ENCODE results near the gene ROS1.

The ROS1 gene

DNA sequence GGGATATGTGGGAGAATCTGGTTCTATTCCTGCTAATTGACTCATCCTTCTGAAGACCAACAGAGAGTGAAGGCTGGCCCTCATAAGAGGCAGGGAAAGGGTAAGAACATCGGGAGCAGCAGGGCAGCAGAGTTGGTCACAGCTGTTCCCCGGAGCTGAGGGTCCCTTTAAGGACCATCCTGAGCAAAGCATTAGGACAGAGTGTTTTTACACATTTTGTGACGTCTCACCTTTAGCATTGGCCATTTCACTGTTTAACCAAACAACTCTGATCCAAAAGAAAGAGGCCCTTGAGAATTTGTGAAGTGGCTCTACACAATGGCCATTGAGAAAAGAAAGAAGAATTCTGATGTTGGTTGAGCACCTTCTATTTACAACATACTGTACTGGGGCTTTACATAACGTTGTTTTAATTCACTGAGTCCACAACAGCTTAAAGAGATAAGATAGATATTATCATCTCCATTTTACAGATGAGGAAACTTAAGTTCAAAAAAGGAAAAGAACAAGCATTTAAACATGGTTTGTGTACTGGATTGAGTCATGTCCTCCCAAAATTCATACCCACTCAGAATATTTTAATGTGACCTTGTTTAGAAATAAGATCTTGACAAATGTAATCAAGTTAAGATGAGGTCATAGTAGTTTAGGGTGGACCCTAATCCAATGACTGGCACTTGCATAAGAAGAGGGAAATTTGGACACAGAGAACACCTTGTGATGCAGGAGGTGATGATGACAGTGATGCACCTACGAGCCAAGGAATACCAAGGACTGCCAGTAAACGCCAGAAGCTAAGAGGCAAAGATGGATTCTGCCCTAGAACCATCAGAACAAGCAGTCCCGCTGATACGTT, 98.4 kb downstream of the ROS1 start:
- no peak for TF ChIP-seq CTCF (IDR thresholded peaks at IDR 0.05)
- H3K27ac ChIP-seq, result no peak overlapping the region
- H3K4me3 ChIP-seq, result no peak overlapping the region
- DNase-seq (ENCODE audit: low spot score), result no peak

- H3K4me3 ChIP-seq, result no peak overlapping the region
- no peak overlapping the region for H3K27ac ChIP-seq
- TF ChIP-seq CTCF (IDR thresholded peaks at IDR 0.05), result no peak
- no peak for DNase-seq (ENCODE audit: low spot score)
These were observed 99.3 kb downstream of the ROS1 start for GRCh38 chr6:117326396-117326795.

DNA sequence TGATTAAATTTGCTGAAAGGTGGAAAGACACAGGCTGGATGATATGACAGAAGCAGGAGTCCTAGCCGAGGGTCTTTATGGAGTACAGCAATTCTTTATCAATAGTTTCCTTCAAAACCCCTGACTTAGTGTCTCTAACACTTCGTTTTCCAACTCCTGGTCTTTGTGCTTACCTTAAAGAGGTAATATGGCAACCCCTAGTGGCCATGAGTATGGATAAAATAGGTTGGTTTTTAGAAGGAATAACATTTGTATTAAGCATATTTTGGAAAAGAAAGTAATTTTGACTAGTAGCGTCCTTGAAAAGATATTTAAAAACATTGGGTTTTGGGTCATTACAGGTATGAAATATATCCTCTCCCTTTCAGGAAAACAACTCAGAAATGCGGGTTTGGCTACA, 108.5 kb downstream of the ROS1 start:
- TF ChIP-seq CTCF (IDR thresholded peaks at IDR 0.05), result no peak
- Histone ChIP-seq H3K4me3 (no peak overlapping the region), H3K27ac (no peak overlapping the region)
- DNase-seq (ENCODE audit: low spot score), result no peak

DNA sequence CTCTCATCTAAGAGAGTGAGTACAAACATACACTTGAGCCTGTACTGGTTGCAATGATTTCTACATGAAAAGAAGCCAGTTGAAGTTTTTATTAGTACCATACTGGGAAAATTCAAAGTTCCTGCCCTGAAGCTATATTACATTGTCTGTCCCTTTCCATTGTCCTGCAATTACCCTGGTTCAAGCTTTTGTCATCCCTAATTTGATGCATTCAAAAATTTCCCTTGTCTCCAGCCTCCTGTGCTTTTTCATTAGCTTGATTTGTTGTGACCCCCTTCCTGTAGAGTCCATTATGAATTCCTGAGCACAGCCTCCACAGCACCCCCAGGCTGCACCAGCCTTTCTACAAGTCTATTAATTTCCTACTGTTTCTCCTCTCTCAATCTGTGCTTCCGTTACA, 114.0 kb downstream of the ROS1 start:
- TF ChIP-seq CTCF (IDR thresholded peaks at IDR 0.05), result no peak
- Histone ChIP-seq H3K4me3 (no peak overlapping the region), H3K27ac (no peak overlapping the region)
- no peak for DNase-seq (ENCODE audit: low spot score)

DNA sequence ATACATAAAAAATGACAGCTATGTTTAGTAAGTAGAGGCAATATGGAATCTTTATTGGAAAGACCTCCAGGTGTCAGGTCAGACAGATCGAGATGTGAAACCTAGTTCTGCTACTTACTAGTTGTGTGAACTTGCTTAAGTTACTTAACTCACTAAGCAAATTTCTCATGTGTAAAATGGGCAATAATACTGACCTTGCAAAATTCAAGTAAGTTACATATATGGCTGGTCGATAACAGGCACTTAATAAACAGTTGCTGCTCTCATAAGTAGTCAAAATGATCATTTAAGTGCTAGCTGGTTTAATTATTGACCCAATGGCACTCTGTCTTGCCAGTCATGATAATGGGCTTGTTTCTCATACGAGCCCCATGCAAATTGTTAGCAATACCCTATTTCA, 114.4 kb downstream of the ROS1 start:
- DNase-seq (ENCODE audit: low spot score), result no peak
- H3K27ac ChIP-seq, result no peak overlapping the region
- TF ChIP-seq CTCF (IDR thresholded peaks at IDR 0.05), result no peak
- H3K4me3 ChIP-seq, result no peak overlapping the region

DNA sequence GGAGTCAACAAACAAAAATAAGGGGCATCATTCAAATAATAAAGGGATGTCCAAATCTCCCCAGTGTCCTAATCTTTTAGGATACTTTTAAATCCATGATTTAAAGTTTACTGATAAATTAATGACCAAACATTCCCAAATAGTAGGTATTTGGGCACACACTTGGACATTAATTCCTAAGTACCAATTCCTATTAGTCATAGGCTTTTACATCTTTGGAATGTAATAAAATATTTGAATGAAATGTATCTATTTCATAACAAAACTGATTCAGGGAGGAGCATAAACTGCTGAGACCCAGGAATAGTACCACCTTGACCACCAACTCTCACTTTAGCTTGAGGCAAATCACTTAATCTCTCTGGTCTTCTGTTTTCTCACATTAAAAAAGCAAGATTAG, 116.1 kb downstream of the ROS1 start:
- no peak for TF ChIP-seq CTCF (IDR thresholded peaks at IDR 0.05)
- Histone ChIP-seq H3K27ac (no peak overlapping the region), H3K4me3 (no peak overlapping the region)
- no peak for DNase-seq (ENCODE audit: low spot score)

GRCh38 chr6:117309069-117309468, 116.7 kb downstream of the ROS1 start:
- Histone ChIP-seq H3K4me3 (no peak overlapping the region), H3K27ac (no peak overlapping the region)
- TF ChIP-seq CTCF (IDR thresholded peaks at IDR 0.05), result no peak
- no peak for DNase-seq (ENCODE audit: low spot score)
